ENCODE data around the gene MAOA. TPM values are rescaled to one million over a fixed set of nuclear protein-coding genes. Genes with fewer than 3 reads are reported as not detected.

MAOA gene
- total RNA-seq, 2 donors from 2014 or later: 0.38 to 4.7 TPM

GRCh38 chrX:43716696-43717095 is 60.6 kb downstream of the MAOA start:
- H3K9me3 ChIP-seq (ENCODE audit: control insufficient read depth, low read length): no peaks in the 10 kb centered on the region
- H3K27ac ChIP-seq (ENCODE audit: low read depth, low read length): no peak overlapping the region
- TF ChIP-seq CTCF (conservative IDR thresholded peaks at IDR 0.05): no peak
- Mint-ChIP-seq H3K27me3 (ENCODE audit: insufficient read depth) (no peaks in the 10 kb centered on the region), H3K36me3 (ENCODE audit: low read depth) (no peaks in the 10 kb centered on the region), H3K27ac (no peak overlapping the region), H3K9me3 (peaks cover 4% of the 10 kb centered on the region), H3K4me3 (no peak overlapping the region), H3K4me1 (no peaks in the 10 kb centered on the region)
- no peak overlapping the region for H3K4me3 ChIP-seq (ENCODE audit: low read length)
- no peak for DNase-seq
- no peaks in the 10 kb centered on the region for H3K36me3 ChIP-seq (ENCODE audit: control insufficient read depth, insufficient read depth, low read length)
- WGBS, 2 experiments (ENCODE audit: insufficient coverage in 1 of 2, insufficient read length in 1 of 2): 78% methylated on average over 1 of the region's 1 CpG; no CpG with 5 or more reads in 1 of the 2 experiments
- H3K27me3 ChIP-seq (ENCODE audit: control insufficient read depth, insufficient read depth, low read length, poor library complexity, severe bottlenecking): no peaks in the 10 kb centered on the region
- no peaks in the 10 kb centered on the region for H3K4me1 ChIP-seq (ENCODE audit: control insufficient read depth, insufficient read depth, low read length)
- H3K9ac ChIP-seq (ENCODE audit: extremely low read depth, low read length, poor library complexity, severe bottlenecking): no peak overlapping the region

- Histone ChIP-seq H3K36me3 (ENCODE audit: control insufficient read depth, insufficient read depth, low read length) (no peaks in the 10 kb centered on the region), H3K27ac (ENCODE audit: low read depth, low read length) (no peak overlapping the region), H3K9me3 (ENCODE audit: control insufficient read depth, low read length) (no peaks in the 10 kb centered on the region), H3K4me3 (ENCODE audit: low read length) (no peak overlapping the region), H3K4me1 (ENCODE audit: control insufficient read depth, insufficient read depth, low read length) (no peaks in the 10 kb centered on the region), H3K27me3 (ENCODE audit: control insufficient read depth, insufficient read depth, low read length, poor library complexity, severe bottlenecking) (no peaks in the 10 kb centered on the region), H3K9ac (ENCODE audit: extremely low read depth, low read length, poor library complexity, severe bottlenecking) (no peak overlapping the region)
- Mint-ChIP-seq H3K27me3 (ENCODE audit: insufficient read depth) (no peaks in the 10 kb centered on the region), H3K27ac (no peak overlapping the region), H3K4me1 (no peaks in the 10 kb centered on the region), H3K9me3 (peaks cover 8% of the 10 kb centered on the region), H3K4me3 (no peak overlapping the region), H3K36me3 (ENCODE audit: low read depth) (no peaks in the 10 kb centered on the region)
- 100% methylated on average over 1 of the region's 1 CpG; no CpG with 5 or more reads in 1 of the 2 experiments for WGBS, 2 experiments (ENCODE audit: insufficient coverage in 1 of 2, insufficient read length in 1 of 2)
- DNase-seq: no peak
- TF ChIP-seq CTCF (conservative IDR thresholded peaks at IDR 0.05): no peak
These were observed 61.1 kb downstream of the MAOA start for GRCh38 chrX:43717161-43717560.

- TF ChIP-seq CTCF (conservative IDR thresholded peaks at IDR 0.05): no peak
- no peaks in the 10 kb centered on the region for H3K9me3 ChIP-seq (ENCODE audit: control insufficient read depth, low read length)
These were observed 62.0 kb downstream of the MAOA start for GRCh38 chrX:43718081-43718480.

More at GRCh38 chrX:43718081-43718480, 62.0 kb downstream of the MAOA start:
- no peaks in the 10 kb centered on the region for H3K36me3 ChIP-seq (ENCODE audit: control insufficient read depth, insufficient read depth, low read length)
- Mint-ChIP-seq H3K9me3 (peaks cover 15% of the 10 kb centered on the region), H3K27me3 (ENCODE audit: insufficient read depth) (no peaks in the 10 kb centered on the region), H3K36me3 (ENCODE audit: low read depth) (no peaks in the 10 kb centered on the region), H3K4me3 (no peak overlapping the region), H3K27ac (no peak overlapping the region), H3K4me1 (no peaks in the 10 kb centered on the region)
- WGBS, 2 experiments (ENCODE audit: insufficient coverage in 1 of 2, insufficient read length in 1 of 2): 100% methylated on average over 1 of the region's 1 CpG; no CpG with 5 or more reads in 1 of the 2 experiments
- DNase-seq: no peak
- H3K27me3 ChIP-seq (ENCODE audit: control insufficient read depth, insufficient read depth, low read length, poor library complexity, severe bottlenecking): no peaks in the 10 kb centered on the region
- no peak overlapping the region for H3K4me3 ChIP-seq (ENCODE audit: low read length)
- no peak overlapping the region for H3K27ac ChIP-seq (ENCODE audit: low read depth, low read length)
- H3K4me1 ChIP-seq (ENCODE audit: control insufficient read depth, insufficient read depth, low read length): no peaks in the 10 kb centered on the region
- no peak overlapping the region for H3K9ac ChIP-seq (ENCODE audit: extremely low read depth, low read length, poor library complexity, severe bottlenecking)

All from endodermal cell (in vitro differentiated cells).